Activated naive CD8-positive, alpha-beta T cell treated with anti-CD3 and anti-CD28 coated beads, Interleukin-2, amount 10 ng/mL, durations not matched to agents 7 days and 5 days (primary cell): ENCODE results near the gene ADPRHL1. TPM values are rescaled to one million over a fixed set of nuclear protein-coding genes. Genes with fewer than 3 reads are reported as not detected.

Experiments used
- ATAC-seq: fragments of 150-1000 bp; cut with Tn5 transposase; one replicate; pipeline ENCODE4 v1.10.0; 2021; ENCODE audit warnings: low read depth, moderate library complexity
- POLR2A ChIA-PET: fragments of 350-600 bp; sonication (Branson Sonifier 250); formaldehyde crosslinking; loops from one replicate; lab custom pipeline; 2021; ENCODE audit warnings: antibody characterized with exemption; lab: Charles Lee
- DNase-seq: peaks from one replicate; pipeline ENCODE4 v3.0.0; 2021
- H3K27ac Mint-ChIP-seq: one replicate; pipeline ENCODE4 v1.8.0; 2022; ENCODE audit warnings: mild to moderate bottlenecking, mixed read lengths
- H3K27me3 Mint-ChIP-seq: one replicate; pipeline ENCODE4 v1.8.0; 2022; ENCODE audit warnings: mild to moderate bottlenecking, moderate library complexity, mixed read lengths
- H3K36me3 Mint-ChIP-seq: one replicate; pipeline ENCODE4 v1.8.0; 2021; ENCODE audit warnings: mild to moderate bottlenecking, mixed read lengths
- H3K4me1 Mint-ChIP-seq: one replicate; pipeline ENCODE4 v1.8.0; 2021; ENCODE audit warnings: mixed read lengths
- H3K4me3 Mint-ChIP-seq: one replicate; pipeline ENCODE4 v1.8.0; 2022; ENCODE audit warnings: mild to moderate bottlenecking, moderate library complexity, mixed read lengths
- H3K9me3 Mint-ChIP-seq: one replicate; pipeline ENCODE4 v1.8.0; 2021; ENCODE audit warnings: mixed read lengths
- total RNA-seq, 2 experiments: library from RNA; stranded (reverse); gene quantifications; one replicate each; pipeline ENCODE4 v1.2.3, GENCODE V29; 2021

ADPRHL1 gene
- total RNA-seq, 2 experiments from 2014 or later, result 0.82 to 1.0 TPM

DNA sequence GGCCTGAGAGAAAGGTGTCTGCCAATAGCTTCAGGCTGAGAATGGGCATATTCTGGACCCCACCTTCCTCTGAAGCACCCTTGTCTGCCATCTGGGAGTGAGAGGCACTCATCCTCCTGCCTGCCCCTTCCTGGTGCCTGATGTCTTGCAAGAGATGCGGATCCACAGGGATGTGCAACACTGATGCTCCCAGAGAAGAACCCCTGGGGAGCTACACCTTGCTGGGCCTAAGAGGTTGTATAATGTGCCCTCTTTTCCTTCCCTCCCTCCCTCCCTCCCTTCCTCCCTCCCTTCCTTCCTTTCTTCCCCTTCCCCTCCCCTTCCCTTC is 34.6 kb downstream of the ADPRHL1 start:
- H3K4me3 Mint-ChIP-seq, result no peak overlapping the region
- ATAC-seq (no peak), DNase-seq (no peak)
- H3K27me3 Mint-ChIP-seq, result peaks cover 4% of the 10 kb centered on the region
- H3K27ac Mint-ChIP-seq, result no peak overlapping the region
- POLR2A ChIA-PET, result no interaction called here
- no peaks in the 10 kb centered on the region for H3K36me3 Mint-ChIP-seq
- H3K4me1 Mint-ChIP-seq, result no peaks in the 10 kb centered on the region
- no peaks in the 10 kb centered on the region for H3K9me3 Mint-ChIP-seq

- Mint-ChIP-seq H3K36me3 (no peaks in the 10 kb centered on the region), H3K4me1 (no peaks in the 10 kb centered on the region), H3K4me3 (no peak overlapping the region), H3K27me3 (peaks cover 4% of the 10 kb centered on the region), H3K27ac (no peak overlapping the region), H3K9me3 (peaks cover 1% of the 10 kb centered on the region)
- POLR2A ChIA-PET, result no interaction called here
- ATAC-seq (no peak), DNase-seq (no peak)
Observed at GRCh38 chr13:113417836-113418721, 35.2 kb downstream of the ADPRHL1 start.

DNA sequence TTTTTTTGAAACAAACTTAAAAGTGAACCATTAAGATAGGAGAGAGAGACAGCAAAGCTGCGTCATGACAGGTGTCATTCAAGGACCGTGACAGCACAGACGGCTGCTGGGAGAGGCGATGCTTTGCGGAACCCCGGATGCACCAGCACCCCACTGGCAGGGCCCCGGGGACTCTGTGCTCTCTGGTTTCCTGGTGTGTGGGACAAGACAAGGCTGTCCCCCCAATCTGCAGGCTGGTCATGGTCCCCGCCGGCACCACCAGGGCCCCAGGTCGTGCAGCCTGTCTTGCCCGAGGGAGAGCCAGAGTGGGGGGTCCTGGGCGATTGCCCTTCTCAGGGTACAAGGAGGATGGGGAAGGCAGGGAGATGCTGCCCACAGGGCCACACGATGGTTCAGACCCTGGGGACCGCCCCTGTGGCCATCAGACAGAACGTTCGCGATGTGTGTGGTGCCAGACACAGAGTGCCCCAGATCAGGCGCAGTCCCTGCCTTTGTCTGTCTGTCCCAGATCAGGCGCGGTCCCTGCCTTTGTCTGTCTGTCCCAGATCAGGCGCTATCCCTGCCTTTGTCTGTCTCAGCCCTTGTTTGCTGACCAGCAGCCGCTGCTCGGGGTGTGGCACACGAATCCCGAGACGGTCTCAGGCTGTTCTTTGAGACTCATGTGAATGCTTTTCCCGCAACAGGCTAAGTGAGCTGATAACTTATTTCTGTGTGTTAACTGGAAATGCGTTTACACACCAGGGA is 36.1 kb downstream of the ADPRHL1 start:
- ATAC-seq, result no peak
- Mint-ChIP-seq H3K27ac (no peak overlapping the region), H3K36me3 (no peaks in the 10 kb centered on the region), H3K4me1 (no peaks in the 10 kb centered on the region), H3K9me3 (peaks cover 2% of the 10 kb centered on the region), H3K4me3 (no peak overlapping the region), H3K27me3 (peaks cover 4% of the 10 kb centered on the region)
- DNase-seq, result no peak
- POLR2A ChIA-PET, result no interaction called here

GRCh38 chr13:113415825-113416224 is 37.5 kb downstream of the ADPRHL1 start:
- no peaks in the 10 kb centered on the region for H3K36me3 Mint-ChIP-seq
- peaks cover 4% of the 10 kb centered on the region for H3K27me3 Mint-ChIP-seq
- no peak overlapping the region for H3K27ac Mint-ChIP-seq
- peaks cover 2% of the 10 kb centered on the region for H3K9me3 Mint-ChIP-seq
- DNase-seq, result no peak
- POLR2A ChIA-PET, result no interaction called here
- H3K4me3 Mint-ChIP-seq, result no peak overlapping the region
- no peak for ATAC-seq
- no peaks in the 10 kb centered on the region for H3K4me1 Mint-ChIP-seq

DNA sequence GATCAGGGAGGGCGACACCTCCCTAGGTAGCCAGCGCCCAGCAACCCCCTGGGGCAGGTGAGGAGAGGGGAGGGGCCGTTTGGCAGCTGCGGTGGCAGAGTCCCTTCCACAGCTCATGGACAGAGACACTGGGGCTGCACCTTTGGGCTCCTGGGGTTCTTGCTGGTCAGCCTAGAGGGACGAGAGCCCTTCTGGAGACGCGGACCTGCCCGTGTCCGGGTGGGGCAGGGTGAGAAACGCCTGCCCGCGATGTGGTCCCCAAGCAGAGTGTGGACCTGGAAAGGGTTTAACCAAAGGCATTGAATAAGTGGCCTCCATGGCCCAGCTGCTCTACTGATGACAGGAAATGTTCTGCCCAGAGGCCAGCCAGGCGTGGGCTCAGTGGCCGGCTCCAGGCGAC is 38.3 kb downstream of the ADPRHL1 start:
- Mint-ChIP-seq H3K4me1 (no peaks in the 10 kb centered on the region), H3K27me3 (peaks cover 4% of the 10 kb centered on the region), H3K36me3 (no peaks in the 10 kb centered on the region), H3K27ac (no peak overlapping the region), H3K9me3 (peaks cover 2% of the 10 kb centered on the region), H3K4me3 (no peak overlapping the region)
- no peak for DNase-seq
- POLR2A ChIA-PET, result no interaction called here
- no peak for ATAC-seq

DNA sequence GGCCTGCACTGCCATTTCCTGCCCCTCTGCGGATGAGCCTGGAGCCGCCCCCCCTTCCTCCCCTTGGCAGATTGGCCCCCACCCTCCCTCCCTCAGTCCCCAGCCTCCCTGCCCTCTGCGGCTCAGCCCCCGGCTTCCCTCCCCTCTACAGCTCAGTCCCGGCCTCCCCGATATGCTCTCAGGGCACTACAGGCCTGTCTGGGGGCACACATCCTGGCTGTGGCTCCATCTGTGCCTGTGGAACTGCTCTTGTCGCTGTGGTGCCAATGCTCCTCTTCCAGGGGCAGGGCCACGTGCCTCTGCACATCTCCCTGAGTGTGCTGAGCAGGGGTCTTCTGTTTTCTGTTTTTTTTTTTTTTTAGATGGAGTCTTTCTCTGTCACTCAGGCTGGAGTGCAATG is 39.0 kb downstream of the ADPRHL1 start:
- POLR2A ChIA-PET, result no interaction called here
- Mint-ChIP-seq H3K27ac (no peak overlapping the region), H3K4me1 (no peaks in the 10 kb centered on the region), H3K4me3 (no peak overlapping the region), H3K27me3 (peaks cover 4% of the 10 kb centered on the region), H3K36me3 (no peaks in the 10 kb centered on the region), H3K9me3 (peaks cover 2% of the 10 kb centered on the region)
- no peak for ATAC-seq
- no peak for DNase-seq

DNA sequence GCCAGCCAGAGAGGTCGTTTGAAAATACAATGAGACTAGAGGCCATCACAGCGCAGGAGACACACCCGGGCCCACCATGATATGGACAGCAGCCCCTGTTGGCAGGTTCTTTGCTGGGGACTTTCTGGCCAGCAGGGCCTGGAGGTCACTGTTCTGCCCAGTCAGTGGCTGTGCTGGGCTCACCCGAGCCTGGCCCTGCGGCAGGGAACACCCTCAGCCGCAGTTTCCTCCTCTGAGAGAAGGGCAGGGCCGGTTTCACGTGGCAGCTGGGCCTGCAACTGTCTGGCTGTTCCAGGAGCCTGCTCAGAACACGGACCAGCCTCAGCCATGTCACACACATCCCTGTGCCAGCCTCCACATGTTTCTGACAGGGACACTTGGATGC is 39.4 kb downstream of the ADPRHL1 start:
- H3K36me3 Mint-ChIP-seq, result no peaks in the 10 kb centered on the region
- peaks cover 2% of the 10 kb centered on the region for H3K27me3 Mint-ChIP-seq
- peaks cover 2% of the 10 kb centered on the region for H3K9me3 Mint-ChIP-seq
- DNase-seq (no peak), ATAC-seq (no peak)
- H3K27ac Mint-ChIP-seq, result no peak overlapping the region
- H3K4me3 Mint-ChIP-seq, result no peak overlapping the region
- H3K4me1 Mint-ChIP-seq, result no peaks in the 10 kb centered on the region
- POLR2A ChIA-PET, result no interaction called here

DNA sequence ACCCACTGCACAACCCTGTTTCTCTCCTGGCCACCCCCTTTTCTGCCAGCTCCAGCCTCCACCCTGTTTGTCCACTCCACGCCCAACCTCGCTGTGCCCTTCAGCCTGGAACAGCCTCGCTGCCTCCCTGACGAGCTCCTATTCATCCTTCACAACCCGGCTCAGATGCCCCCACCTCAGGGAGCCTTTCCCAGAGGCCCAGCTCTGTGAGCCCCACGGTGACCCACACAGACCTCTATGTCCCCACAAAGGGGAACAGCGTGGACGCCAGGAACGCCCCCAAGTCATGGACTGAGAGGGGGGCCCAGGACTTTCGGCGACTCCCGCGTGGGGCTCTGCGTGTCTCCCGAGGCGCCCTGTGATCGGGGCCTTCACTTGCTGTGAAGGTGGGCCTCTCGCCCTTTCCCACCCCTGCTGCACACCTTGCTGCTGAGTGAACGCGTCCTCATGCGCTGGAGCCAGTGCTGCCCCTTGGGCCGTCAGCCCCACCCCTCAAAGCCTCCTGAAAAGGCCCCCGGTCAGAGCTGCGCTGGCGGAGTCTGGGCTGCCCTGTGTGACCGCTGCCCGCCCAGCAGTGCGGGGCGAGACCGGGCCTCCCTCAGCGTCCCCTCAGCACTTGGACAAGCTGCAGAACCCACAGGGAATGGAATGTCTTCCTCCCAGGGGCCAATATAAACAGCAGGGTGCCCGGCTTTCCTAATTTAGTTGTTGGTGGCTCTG is 40.0 kb downstream of the ADPRHL1 start:
- no peak overlapping the region for H3K27ac Mint-ChIP-seq
- no peaks in the 10 kb centered on the region for H3K4me1 Mint-ChIP-seq
- H3K9me3 Mint-ChIP-seq, result peaks cover 2% of the 10 kb centered on the region
- ATAC-seq, result no peak
- no peaks in the 10 kb centered on the region for H3K36me3 Mint-ChIP-seq
- DNase-seq, result no peak
- POLR2A ChIA-PET, result no interaction called here
- H3K27me3 Mint-ChIP-seq, result peaks cover 2% of the 10 kb centered on the region
- no peak overlapping the region for H3K4me3 Mint-ChIP-seq

GRCh38 chr13:113412440-113412839 is 40.8 kb downstream of the ADPRHL1 start:
- H3K27ac Mint-ChIP-seq, result no peak overlapping the region
- peaks cover 2% of the 10 kb centered on the region for H3K9me3 Mint-ChIP-seq
- H3K27me3 Mint-ChIP-seq, result peaks cover 2% of the 10 kb centered on the region
- no peak overlapping the region for H3K4me3 Mint-ChIP-seq
- H3K36me3 Mint-ChIP-seq, result no peaks in the 10 kb centered on the region
- H3K4me1 Mint-ChIP-seq, result no peaks in the 10 kb centered on the region
- DNase-seq (no peak), ATAC-seq (no peak)
- POLR2A ChIA-PET, result no interaction called here

GRCh38 chr13:113411216-113412023 is 41.9 kb downstream of the ADPRHL1 start:
- DNase-seq (no peak), ATAC-seq (no peak)
- no peaks in the 10 kb centered on the region for H3K4me1 Mint-ChIP-seq
- peaks cover 2% of the 10 kb centered on the region for H3K9me3 Mint-ChIP-seq
- H3K4me3 Mint-ChIP-seq, result no peak overlapping the region
- POLR2A ChIA-PET, result no interaction called here
- no peaks in the 10 kb centered on the region for H3K36me3 Mint-ChIP-seq
- H3K27me3 Mint-ChIP-seq, result peaks cover 3% of the 10 kb centered on the region
- H3K27ac Mint-ChIP-seq, result no peak overlapping the region

DNA sequence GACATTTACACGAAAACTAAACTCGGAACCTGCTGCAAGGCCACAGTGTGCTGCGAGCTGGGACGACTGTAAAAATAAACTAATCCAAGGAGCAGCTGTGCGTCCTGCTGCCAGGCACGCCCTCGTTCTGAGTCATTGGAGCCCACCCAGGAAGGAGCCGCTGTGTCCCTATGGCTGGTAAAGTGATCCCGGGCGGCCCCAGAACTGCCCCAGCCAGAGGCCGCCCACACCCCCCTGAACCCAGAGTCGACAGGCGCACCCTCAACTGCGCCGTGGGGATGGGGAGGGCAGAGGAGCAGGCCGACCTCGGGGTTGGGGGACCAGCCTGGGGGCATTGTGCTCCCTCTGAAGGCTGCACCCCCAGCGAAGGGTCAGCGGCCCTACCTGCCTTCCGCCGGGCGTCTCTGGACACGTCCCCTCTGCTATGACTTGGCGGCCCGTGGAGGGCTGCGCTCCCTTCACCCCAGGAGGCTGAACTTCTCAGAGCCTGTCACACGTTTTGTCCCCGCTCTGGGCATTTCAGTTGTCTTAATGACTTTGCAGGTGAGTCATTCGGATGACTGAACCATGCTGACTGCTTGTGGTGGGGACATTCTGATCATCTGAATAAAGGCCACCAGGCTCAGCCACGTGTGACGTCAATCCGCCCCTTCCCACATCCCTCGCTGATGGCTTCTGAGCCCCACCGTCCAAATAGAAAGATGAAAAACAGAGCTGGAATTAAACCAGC is 42.7 kb downstream of the ADPRHL1 start:
- peaks cover 3% of the 10 kb centered on the region for H3K27me3 Mint-ChIP-seq
- H3K4me3 Mint-ChIP-seq, result no peak overlapping the region
- peaks cover 2% of the 10 kb centered on the region for H3K9me3 Mint-ChIP-seq
- ATAC-seq (no peak), DNase-seq (no peak)
- POLR2A ChIA-PET, result interaction anchor here (0.6 kb wide), 1 partner anchor 905 kb away, joined by 3 read pairs; no protein-coding TSS in a partner anchor
- no peaks in the 10 kb centered on the region for H3K4me1 Mint-ChIP-seq
- no peaks in the 10 kb centered on the region for H3K36me3 Mint-ChIP-seq
- H3K27ac Mint-ChIP-seq, result no peak overlapping the region

- no peak for DNase-seq
- Mint-ChIP-seq H3K4me3 (no peak overlapping the region), H3K9me3 (peaks cover 2% of the 10 kb centered on the region), H3K27ac (no peak overlapping the region), H3K27me3 (peaks cover 3% of the 10 kb centered on the region), H3K4me1 (no peaks in the 10 kb centered on the region), H3K36me3 (no peaks in the 10 kb centered on the region)
- POLR2A ChIA-PET, result no interaction called here
- no peak for ATAC-seq
Observed at GRCh38 chr13:113408562-113408961, 44.7 kb downstream of the ADPRHL1 start.
